ENCODE measurements around the gene CLINT1.
A peak's percentile ranks its signal among the peaks of the same experiment; 100 is the strongest.
"Not testable (repeated sequence)": the region's sequence is repeated elsewhere in the genome, so short reads cannot be mapped to it uniquely, and the experiment has no call there.

Gene CLINT1

DNA sequence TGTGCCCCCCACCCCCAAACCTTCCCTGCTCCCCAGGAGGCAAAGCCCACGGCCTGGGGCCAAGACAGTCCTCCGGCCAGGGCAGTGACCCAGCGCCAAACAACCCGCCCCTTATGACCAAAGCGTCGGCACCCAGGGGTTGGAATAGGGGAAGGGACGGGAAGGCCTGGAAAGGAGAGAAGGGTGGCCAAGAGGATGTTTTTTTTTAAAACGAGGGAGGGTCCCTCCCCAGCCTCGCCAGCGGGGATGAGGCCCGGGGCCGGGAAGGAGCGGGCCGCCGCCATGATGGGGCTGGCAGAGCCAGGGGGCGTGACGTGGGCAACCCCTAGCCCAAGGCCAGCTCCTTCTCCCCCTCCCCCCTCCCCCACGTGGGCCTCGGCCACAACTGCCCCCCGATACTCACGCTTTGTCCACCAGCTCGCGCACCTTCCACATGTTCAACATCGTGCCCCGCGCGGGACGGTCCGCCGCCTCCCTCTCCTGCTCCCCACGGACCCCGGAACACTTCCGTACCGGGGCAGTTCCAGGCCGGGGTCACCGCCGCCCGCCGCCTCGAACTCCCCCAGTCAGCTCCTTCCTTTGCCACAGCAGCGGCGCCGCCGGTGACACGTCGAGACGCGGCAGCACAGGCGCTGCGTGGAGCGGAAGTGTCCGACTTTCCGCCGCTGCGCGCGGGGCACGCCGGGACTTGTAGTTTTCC is at the start of gene CLINT1:
Gene CLINT1, minus strand, starts transcription at position 619 of the 700 bp plus-strand sequence. Its CDS starts 175 bp downstream, at position 444.
- peak; percentile 84 for DNase-seq (ENCODE audit: low read depth)

- DNase-seq (ENCODE audit: low read depth), result no peak
Measured at GRCh38 chr5:157908459-157908858, 49.5 kb upstream of the CLINT1 start.

DNA sequence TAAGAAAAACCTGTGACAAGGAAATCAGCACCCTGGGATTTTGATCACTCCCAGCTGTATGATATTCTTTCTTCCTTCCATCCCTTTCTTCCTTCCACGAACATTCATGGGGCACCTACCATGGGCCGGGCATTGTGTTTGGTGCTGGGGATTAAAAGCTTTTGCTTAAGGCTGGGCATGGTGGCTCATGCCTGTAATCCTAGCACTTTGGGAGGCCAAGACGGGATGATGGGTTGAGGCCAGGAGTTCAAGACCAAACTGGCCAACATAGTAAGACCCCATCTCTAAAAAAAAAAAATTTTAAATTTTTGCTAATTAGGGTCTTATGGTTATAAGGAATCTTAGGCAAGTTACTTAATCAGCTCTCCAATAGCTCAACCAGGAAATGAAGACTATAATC is 48.5 kb upstream of the CLINT1 start:
- DNase-seq (ENCODE audit: low read depth), result no peak

DNA sequence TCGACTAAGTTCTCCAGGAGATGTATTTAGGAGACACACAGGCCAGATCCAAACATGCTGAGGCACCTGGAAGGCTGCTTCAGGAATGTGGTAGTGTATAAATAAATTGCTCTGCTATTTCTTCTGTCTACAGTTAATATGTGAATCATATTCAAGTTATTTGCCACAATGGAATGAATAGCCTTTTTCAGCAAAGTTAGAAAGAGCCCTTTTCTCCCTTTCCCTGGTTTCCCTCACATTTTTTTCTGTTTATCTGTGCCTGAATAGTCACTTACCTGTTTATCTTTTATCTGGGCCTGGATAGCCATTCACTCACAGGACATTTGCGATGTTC is 44.1 kb upstream of the CLINT1 start:
- no peak for DNase-seq (ENCODE audit: low read depth)

DNA sequence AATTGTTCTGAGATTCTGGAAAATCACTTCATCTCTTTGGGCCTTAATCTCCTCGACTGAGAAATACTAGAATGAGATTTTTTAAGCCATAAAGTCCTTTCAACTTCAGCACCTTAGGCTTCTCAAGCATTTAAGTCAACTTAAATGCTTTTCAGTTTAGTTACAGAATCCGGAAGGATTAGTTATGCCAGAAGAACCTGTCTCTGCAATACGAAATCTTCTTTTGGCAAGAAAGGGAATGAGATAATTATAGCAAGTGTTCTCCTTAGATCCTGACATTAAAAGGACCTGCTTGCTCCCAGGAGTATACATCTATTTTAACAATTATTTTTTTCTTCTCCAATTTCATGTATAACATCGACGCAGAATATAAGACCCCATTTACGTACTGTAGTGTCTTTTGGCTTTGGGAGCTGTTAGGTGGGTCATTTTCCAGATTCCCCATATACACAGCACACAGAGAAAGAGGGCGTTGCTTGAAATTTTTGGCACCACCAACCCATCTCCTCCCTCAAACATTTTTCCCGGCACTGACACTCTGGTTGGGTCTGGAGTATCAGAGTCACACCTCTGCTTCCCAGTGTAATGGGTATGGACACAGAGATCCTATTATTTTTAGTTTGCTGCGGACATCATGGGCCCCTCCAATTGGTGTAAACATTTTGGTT is 43.6 kb upstream of the CLINT1 start:
- DNase-seq (ENCODE audit: low read depth), result no peak

DNA sequence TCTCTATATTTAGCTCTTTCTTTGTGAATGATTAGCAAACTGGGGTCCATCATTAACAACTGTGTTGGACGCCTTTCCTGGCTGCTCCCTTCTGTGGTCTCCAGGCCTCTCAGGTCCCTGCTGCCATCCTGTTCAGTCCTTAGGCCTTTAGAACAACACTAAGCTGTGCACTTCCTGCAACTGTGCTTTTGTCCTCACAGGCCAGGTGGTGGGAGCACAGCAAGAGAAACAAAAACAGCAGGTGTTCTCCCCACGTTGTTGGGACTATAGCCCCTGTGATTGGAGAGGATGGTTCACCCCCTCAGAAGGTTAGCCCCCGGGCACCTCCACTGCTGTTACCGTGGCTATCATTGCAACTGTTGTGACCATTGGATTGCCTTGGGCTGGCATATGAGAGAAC is 41.7 kb upstream of the CLINT1 start:
- DNase-seq (ENCODE audit: low read depth), result no peak

GRCh38 chr5:157893611-157894010 is 34.7 kb upstream of the CLINT1 start:
- no peak for DNase-seq (ENCODE audit: low read depth)

DNA sequence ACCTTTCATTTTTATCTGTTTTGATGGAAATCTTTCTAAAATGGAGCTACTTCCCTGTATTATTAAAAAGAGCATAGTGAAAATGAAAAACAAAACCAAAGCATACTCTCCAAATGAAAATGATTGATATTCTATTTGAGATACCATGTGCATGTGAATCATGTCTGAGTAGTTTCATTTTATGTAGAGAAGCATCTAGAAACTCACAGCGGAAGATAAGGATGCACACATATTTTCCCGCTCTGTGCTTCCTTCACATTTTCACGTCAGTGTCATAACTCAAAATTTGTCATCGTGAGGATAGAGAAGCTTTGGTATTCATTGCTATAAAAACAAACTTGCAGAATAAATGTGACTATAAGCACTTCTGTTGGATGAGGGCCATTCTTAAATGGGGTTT is 34.0 kb upstream of the CLINT1 start:
- no peak for DNase-seq (ENCODE audit: low read depth)

- DNase-seq (ENCODE audit: low read depth), result no peak
Measured at GRCh38 chr5:157890836-157891597, 32.1 kb upstream of the CLINT1 start.

GRCh38 chr5:157888814-157889532 is 30.0 kb upstream of the CLINT1 start:
- DNase-seq (ENCODE audit: low read depth), result no peak

DNA sequence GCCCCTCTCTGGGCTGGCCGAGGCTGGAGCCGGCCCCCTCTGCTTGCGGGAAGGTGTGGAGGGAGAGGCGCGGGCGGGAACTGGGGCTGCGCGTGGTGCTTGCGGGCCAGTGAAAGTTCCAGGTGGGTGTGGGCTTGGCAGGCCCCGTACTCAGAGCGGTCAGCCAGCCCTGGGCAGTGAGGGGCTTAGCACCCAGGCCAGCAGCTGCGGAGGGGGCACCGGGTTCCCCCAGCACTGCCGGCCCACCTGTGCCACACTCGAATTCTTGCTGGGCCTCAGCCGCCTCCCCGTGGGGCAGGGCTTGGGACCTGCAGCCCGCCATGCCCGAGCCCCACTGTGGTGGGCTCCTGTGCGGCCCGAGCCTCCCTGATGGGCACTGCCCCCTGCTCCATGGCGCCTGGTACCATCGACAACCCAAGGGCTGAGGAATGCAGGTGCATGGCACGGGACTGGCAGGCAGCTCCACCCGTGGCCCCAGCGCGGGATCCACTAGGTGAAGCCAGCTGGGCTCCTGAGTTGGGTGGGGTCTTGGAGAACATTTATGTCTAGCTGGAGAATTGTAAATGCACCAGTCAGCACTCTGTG is 27.9 kb upstream of the CLINT1 start:
- DNase-seq (ENCODE audit: low read depth), result no peak

- not testable (repeated sequence) for DNase-seq (ENCODE audit: low read depth)
Measured at GRCh38 chr5:157885051-157885450, 26.1 kb upstream of the CLINT1 start.

DNA sequence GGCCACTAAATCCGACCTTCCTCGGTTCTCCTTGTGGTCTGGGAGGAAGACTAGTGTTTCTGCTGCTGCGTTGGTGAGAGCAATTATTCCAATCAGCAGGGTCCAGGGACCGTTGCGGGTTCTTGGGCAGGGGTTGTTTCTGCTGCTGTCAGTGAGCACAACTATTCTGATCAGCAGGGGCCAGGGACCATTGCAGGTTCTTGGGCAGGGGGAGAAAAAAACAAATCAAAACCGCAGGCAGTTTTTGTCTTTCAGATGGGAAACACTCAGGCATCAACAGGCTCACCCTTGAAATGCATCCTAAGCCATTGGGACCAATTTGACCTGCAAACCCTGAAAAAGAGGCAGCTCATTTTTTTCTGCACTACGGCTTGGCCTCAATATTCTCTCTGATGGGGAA is 22.6 kb upstream of the CLINT1 start:
- not testable (repeated sequence) for DNase-seq (ENCODE audit: low read depth)

DNA sequence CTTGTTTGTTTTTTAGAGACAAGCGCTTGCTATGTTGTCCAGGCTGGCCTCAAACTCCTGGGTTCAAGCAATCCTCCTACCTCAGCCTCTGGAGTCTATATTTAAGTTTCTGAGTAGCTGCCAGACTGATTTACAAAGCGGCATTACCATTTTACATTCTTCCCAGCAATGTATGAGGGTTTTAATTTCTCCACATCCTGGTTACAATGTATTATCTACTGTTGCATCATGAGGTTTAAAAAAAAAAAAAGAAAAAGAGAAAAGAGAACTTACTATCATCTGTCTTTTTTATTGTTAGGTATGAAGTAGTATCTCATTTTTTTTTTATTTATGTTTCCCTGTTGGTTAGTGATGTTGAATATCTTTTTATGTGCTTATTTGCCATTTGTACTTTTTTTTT is 18.9 kb upstream of the CLINT1 start:
- DNase-seq (ENCODE audit: low read depth), result no peak

DNA sequence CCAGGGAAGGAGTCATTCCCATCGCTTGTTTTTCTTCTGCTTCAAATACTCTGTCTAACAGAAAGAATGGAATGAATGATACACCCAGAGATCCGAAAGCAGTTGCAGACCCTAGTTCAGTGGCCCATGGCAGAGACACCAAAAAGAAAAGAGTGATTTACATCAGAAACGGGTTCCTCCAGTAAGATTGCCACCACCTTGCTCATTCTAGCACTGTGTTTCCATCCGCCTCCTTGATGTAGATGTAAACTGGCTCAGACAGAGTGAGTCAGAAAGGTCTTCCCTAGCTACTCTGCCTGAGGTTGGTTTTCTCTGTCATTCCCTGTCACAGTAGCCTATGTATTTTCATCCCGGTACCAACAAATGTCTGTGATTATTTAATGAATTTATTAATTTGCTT is 15.9 kb upstream of the CLINT1 start:
- DNase-seq (ENCODE audit: low read depth), result no peak

DNA sequence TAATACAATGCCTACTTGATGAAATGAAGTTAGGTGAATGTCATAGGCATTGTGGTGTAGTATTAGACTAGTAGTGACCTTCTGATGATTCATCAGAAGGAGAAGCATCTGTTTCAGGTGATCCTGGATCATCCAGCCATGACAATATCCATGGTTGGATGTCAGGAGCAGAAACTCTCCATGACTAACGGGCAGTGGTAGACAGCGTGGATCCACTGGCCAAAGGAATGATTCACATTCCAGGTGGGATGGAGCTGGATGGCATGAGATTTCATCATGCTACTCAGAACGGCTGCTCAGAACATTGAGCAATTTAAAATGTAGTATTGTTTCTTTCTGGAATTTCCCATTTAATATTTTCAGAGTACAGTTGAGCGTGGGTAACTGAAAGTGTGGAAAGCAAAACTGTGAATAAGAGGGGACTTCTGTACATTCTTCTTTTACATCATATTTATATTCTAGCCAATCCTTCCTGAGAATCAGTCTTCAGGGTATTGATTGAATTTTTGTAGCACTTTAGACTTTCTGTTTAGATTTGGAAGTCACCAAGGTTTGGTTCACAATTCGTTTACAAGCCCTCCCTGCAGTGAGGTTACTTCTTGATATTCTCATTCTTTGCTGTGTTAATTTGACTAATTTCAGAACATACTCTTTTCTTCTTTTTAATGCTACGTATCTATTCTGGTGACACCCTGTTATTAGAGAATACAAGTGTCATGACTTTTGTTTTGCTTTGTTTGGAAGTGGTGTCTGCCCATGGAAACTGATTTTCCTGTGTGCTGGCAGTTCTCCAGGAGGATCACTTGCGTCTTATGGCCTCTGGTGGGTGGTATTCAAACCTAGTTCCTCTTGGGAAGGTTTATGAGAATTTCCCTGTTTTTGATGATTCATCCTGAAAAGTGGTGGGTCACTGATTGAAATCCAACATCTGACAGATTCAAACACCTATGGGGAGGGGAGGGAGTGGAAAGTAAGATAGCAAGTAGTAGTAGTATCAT is 12.2 kb upstream of the CLINT1 start:
- DNase-seq (ENCODE audit: low read depth), result no peak

DNA sequence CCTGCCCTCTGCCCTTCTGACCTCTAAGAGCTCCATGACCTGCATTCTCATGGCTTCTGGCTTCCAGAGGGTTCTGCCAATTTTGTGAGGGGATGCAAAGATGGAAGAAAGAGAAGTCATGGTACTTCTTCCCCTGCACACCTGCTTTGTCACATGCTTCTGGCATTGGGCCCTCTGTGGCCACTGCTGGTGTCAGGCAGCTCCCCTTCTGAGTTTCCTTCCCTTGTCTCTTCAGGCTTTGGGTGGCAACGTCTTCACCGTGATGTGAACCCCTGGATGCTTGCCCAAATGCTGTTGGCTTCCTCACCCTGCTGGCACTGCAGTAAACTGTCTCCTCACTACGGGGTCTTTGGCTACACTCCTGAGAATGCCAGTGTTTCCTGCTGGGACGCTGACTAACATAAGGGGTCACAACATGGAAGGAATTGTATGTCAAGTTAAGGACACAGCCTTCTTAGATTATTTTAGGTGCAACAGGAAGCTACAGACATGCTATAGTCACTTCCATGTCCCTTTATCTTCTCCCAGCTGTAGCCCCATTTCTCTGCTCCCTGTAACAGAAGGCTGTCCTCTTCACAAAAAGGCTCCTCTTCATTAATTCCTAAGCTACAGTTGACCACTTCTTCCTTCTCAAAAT is 8.9 kb upstream of the CLINT1 start:
- no peak for DNase-seq (ENCODE audit: low read depth)

DNA sequence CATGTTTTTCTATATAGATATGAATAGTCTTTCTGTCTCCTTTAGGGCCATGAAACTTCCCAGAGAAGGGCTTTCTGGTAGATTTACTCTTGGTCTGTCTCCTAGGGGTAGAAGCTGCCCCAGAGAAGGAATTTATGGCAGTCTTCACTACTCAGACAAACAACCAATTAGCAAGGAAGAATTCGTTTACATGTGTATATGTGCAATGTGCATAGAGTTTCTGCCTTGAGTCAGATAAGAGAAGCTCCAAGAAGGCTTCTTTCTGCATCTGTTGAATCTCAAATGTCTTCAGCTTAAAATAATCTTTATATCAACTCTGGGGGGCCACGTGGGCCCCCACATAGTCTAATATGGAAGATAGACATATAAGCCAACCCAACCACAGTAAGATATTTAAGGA is 7.6 kb upstream of the CLINT1 start:
- no peak for DNase-seq (ENCODE audit: low read depth)

GRCh38 chr5:157865781-157866180 is 6.8 kb upstream of the CLINT1 start:
- DNase-seq (ENCODE audit: low read depth), result no peak

GRCh38 chr5:157864067-157864466 is 5.1 kb upstream of the CLINT1 start:
- no peak for DNase-seq (ENCODE audit: low read depth)
